CD4-positive, alpha-beta T cell treated with Interleukin-2 at 100 ng/mL for 4 hours (primary cell): ENCODE measurements around the gene IDE.
"Not testable (repeated sequence)": the region's sequence is repeated elsewhere in the genome, so short reads cannot be mapped to it uniquely, and the experiment has no call there.

Experiments used
- DNase-seq: peaks from one replicate; pipeline ENCODE4 v3.0.0-alpha.2; 2020; ENCODE audit warnings: low spot score

The IDE gene

DNA sequence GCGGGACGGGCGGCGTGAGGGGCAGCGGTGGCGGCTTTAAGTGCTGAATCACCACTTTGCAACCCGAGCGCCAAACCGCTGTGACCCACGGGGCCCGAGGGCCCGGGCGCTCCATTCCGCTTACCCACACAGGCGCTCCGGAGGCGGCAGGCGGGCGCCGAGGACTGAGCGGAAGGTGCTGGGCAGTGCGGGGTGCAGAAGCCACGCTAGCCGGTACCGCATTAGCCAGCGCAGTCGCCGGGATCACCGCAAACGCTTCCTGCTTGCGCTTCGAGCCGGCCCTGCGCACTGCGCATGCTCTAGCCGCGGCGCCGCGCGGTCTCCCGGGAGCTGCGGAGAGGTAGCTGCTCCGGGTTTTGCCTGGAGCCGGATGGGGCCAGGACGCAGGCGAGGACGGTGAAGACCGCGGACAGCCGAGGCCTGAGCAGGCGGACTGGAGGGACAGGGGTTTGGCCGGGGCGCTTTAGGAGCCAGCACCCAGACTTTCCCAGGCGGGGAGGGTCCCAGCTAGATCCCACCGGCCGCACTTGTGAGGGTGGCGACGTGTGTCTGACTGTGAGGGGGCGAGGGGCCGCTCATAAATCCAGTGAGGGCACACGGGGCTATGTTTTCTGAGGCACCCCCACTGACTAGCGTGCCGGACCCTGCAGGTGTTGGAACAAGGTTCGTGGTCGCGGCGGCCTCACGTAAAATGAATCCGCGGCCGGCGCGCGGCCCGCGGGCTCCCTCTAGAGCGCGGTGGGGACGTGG lies at the start of gene IDE:
Gene IDE (minus strand): TSS at position 296 of the 750 bp plus-strand sequence. CDS start 74 bp downstream, at position 222.
- DNase-seq = peak; percentile 81

DNA sequence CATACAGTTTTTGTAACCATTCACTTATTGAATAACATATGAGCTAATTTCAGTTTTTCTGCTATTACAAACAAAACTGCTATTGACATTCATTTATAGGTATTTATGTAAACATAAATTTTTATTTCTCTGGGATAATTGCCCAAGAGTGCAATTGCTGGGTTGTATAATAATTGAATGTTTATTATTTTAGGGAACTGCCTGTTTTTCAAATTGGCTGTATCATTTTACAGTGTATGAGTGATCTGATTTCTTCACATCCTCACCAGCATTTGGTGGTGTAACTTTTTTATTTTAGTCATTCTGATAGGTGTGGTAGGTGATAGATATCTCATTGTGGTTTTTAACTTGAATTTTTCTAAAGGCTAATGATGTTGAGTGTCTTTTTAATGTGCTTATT lies 45.5 kb upstream of the IDE start:
- no peak for DNase-seq

DNA sequence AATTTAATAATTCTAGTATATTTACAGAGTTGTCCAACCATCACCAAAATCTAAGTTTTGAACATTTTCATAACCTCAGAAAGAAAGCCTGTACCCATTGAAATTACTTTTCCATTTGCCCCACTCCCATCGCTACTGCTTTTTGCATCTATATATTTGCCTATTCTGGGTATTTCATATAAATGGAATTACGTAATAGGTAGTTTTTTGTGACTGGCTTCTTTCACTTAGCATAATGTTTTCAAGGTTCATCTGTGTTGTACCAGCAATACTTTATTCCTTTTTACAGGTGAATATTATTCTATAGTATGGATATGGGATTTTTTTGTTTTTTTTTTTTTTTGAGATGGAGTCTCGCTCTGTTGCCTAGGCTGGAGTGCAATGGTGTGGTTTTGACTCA lies 41.6 kb upstream of the IDE start:
- no peak for DNase-seq

DNA sequence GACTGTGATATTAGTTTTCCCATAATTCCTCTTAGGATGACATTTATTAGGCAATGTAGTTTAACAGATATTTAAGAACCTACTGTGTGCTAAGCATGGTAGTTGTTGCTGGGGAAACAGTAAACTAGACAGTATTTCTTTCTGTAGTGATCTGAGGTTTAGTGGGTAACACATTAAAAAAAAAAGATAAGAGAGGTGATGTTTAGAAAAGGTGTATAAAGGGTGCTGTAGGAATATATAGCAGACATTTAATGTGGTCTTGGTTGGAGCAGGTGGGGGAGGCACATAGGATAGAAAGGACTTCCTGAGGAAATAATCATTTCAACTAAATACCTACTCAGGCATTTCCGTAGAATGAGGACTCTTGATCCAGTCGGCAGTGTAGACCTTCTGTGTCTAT lies 30.9 kb upstream of the IDE start:
- DNase-seq = no peak

DNA sequence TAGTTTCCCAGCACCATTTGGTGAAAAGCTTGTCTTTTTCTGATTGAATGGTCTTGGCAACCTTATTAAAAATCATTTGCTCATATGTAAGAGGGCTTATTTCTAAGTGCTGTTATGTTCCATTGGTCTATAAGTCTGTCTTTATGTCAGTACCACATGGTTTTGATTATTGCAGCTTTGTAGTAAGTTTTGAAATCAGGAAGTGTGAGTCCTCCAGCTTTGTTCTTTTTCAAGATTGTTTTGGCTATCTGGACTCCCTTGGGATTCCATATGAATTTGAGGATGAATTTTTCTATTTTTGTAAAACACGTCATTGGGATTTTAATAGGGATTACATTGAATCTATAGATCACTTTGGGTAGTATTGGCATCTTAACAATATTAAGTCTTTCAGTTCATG lies 24.4 kb upstream of the IDE start:
- DNase-seq = no peak

DNA sequence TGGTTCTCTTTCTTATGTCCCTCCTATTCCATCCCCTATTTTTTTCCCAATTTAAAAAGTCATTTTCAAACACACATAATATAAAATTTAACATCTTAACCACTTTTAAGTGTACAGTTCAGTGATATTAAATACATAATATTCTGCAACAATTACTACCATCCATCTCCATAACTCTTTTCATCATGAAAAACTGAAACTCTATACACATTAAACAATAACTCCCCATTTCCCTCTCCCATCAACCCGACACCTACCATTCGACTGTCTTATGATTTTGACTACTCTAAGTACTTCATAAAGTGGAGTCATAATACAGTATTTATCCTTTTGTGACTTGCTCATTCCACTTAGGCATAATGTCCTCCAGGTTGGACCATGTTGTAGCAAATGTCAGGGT lies 21.6 kb upstream of the IDE start:
- no peak for DNase-seq

DNA sequence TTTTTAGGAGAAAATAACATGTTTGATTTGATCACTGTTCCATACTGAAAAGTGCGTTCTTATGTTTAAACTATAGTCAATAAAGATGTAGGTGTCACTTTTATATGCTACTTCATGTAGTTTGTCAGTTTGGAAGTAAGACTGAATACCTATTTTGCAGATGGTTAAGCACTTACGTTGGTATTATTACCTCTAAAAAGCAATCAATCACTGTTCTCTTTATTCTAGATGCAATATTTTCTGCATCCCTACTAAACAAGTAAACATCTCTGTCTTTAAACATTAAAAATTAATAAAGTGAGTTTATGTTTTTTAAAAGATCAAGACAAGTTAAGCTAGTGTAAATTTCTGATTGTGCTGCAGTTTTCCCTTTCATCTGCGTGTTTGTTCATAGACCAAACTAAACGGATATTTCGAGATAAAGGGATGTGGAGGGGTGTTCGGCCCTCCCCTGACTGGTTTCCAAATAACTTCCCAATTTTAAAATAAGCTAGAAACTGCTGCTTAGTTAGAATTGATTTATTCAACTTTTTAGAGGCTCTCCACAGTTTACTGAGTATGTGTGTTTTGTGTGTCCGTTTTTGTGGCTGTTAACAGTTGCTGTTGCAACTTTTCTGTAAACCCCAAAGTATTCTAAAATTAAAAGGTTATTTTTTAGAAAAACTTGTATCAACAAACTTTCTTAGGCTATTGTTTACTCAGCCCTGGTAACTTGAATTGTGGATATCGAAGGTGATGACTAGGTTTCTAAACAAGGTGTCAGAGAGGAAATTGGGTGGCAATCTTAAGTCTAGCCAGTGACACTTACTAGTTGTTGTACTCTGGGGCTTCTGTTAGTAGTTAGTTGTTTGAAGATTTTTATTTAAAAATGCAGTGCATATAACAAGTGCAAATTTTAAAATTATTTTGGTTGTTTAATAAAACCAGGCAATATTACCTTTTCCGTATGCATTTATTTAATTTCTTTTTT lies 20.0 kb upstream of the IDE start:
- DNase-seq = no peak

DNA sequence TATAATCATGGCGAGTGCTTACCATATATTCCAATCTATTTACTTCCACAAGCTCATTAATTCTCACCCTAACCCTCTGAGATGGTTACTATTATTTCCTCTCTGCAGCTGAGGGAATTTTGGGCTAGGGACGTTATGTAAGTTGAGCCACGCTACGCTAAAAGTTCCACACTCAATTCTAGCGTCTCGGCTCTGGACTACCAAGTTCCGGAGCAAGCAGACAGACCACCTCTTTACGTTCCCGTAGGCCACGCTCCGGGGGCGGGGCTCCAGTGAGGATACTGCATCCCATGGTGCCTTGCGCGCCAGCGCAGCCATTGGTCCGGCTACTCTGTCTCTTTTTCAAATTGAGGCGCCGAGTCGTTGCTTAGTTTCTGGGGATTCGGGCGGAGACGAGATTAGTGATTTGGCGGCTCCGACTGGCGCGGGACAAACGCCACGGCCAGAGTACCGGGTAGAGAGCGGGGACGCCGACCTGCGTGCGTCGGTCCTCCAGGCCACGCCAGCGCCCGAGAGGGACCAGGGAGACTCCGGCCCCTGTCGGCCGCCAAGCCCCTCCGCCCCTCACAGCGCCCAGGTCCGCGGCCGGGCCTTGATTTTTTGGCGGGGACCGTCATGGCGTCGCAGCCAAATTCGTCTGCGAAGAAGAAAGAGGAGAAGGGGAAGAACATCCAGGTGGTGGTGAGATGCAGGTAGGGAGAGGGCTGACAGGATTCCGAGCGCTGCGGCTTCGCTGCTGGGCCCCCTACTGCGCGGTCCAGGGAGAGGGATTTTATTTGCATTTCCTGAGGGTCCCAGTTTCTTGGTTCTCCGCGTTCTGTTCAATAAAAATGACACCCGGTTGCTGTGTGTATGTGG lies 19.1 kb upstream of the IDE start, which contains the start of gene KIF11:
Gene KIF11 (plus strand): TSS at position 370 of the 858 bp plus-strand sequence. CDS start 246 bp downstream, at position 616.
- DNase-seq = peak; percentile 96

DNA sequence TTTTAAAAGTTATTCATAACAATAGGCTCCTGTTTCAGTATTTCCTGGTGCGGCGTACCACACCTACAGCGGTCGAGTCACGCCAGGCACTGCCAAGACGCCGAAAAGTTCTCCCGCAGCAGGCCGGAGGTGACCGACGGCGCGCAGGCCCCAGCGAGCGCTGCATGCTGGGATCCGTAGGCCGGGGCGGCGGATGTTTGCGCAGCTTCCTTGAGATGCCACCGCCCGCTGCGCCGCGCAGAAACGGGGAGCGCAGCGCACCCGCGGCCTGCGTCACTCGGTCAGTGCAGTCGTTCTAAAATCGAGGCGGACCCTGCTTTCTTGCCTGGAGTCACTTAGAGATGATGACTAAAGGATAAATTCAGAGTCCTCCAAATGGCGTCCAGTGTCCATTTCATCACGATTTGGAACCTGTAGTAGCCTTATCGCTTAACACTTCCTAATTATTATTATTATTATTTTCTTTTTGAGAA lies 17.7 kb upstream of the IDE start:
- DNase-seq = peak; percentile 91

DNA sequence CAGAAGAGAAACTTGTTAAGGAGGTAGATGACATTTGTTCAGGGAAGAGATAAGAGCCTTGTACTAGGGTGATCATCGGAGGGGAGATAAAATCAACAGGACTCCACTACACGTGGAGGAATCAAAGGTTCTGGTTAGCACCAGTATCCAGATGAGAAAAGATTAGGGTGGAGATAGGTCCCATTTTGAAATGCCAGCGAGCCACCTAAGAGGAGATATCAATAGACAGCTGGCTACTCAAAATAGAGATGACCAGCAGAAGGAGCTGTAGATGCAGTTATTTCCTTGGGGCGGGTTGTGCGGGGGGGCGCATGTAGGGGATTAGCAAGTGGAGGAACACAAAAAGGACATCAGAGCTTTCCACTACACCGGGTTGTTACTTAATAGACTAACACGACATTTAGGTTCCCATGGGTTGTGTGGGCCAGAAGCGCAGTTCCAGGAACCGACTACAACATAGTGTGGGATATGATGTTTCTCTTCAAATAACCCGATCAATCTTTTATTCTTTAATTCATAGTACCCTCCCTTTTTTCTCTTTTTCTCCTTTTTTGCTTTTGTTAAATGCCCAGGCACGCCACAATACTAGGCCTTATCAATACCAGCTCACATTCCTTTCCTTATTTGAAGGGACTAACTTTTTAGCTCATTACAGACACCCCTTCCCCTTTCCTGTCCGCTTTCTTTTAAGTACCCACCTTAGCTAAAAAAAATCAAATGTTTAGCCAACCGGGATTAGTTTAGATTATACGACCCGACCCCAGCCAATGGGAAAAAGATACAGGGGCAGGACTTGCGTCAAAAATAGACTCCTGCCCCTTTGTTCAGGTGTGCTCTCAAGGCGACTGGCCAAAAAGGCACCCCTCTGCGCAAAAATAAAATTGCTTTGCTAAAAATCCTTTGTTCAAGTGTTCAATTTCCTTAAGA lies 17.0 kb upstream of the IDE start:
- no peak for DNase-seq

DNA sequence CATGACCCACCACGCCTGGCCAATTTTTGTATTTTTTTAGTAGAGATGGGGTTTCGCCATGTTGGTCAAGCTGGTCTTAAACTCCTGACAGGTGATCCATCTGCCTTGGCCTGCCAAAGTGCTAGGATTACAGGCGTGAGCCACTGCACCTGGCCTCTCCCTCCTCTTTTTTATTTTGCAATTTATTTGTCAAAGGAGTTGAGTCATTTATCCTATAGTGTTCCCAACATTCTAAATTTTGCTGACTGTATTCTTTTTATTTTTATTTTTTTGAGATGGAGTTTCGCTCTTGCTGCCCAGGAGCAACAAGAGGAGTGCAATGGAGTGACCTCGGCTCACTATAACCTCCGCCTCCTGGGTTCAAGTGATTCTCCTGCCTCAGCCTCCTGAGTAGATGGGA lies 8.5 kb upstream of the IDE start:
- DNase-seq = not testable (repeated sequence)

DNA sequence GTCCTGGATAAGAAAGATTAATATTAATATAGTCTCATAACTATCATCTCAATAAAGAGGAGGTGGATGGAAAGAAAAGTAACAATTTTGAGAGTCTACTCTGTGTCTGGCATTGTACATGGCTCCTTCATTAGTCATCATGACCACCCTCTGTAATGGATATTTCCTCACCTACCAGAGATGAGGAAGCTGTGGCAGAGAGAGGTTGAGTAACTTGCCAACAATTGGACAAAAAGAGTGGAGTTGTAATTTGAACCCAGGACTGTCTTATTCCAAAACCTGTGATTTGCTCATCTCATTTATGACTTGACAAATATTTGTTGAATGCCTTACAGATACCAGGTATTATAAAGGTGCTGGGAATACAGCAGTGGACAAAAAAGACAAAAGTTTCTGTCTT lies 2.1 kb upstream of the IDE start:
- no peak for DNase-seq

DNA sequence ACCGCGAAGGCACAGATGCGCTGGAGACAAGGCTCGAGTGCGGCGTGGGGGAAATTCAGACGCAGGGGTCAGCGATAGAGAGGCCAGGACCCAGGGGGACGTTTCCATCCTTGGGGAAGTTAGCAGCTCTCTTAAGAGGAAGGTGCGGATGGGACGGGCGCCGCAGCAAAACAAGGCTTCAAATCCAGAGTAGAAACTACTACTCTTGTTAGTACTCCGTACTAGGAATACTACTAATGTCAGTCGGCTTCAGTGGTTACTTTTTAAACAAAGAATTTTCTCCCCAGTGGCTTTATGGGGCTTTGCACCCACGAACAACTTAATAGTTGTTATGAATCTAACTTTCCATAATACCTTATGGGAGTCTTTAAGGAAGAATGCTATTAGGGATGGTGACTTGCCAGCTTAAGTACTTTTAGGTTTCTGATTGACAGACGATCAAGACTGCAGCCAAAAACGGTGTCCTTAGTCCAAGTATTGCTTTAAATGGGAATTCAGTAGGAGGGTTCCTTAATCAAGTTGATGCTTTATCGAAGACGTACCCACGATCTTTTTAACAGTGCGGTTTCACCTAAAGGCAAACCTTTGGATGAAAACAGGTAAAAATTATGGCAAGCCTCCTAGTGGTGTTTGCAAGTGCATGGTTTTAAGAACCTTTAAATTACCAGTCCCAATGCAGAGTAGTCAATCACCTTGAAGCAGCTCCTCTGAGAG lies 812 bp upstream of the IDE start:
- DNase-seq = peak; percentile 42

DNA sequence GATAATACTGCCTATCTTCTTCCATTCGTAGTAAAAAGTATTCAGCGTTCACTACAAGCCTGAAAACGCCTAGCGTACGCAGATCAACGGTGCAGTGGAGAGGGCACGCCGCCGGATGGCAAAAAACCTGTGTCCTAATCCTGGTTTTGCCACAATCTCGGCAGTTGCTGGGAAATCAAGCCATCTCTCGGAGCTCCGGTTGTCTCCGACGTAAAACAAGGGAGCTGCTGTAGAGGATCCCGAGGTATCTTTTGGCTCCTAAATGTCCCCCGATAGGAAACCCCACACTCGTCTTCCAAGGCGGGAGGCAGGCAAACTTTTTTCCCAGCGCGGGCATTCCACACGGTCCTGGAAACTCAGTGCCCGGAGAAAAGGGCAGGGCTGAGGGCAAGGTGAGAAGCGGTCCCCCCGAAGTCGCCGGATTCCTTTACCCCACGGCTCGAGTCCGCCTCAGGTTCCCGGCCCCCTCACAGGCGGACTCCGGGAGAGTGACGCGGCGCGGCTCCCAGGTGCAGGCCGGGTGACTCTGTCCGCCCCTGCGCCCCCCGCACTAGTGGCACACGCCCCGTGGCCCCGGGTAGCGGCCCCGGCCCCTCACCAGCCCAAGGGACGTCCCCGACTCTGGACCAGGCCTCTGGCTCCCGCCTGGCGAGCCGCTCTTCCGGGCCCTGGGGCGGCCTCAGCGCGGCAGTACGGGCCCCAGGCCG lies 649 bp downstream of the IDE start:
- peak; percentile 16 for DNase-seq

DNA sequence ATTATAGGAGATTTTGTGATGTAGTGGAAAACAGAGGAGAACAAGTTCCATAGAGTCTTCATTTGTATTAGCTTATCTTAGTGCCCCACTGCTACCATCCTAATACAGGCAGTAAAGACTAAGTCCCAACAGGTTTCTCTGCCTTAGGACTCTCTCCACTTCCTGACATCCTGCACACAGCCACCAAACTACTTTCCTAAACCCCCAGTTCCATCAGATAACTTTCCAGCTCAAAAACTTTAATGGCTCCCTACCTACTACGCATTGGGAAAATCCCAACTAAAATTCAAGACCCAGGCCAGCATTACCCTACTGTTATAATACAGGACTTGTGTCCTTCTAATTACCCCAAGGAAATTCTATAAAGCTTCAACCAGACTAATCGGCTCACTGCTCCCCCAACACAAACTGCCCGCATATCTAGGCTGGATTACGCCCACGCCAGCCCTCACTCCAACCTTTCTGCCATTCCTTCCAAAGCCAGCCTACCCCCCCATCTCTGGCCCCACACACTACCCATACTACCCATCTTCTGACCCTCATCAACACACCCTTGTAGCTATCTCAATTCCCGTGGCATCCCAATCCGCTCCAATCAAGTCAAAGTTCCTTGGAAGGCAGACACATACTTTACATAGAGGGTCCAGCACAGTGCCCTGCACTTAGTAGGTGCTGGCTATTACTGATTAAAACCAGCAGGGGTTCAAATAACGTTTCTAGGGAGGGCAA lies 1.4 kb downstream of the IDE start:
- DNase-seq = no peak

DNA sequence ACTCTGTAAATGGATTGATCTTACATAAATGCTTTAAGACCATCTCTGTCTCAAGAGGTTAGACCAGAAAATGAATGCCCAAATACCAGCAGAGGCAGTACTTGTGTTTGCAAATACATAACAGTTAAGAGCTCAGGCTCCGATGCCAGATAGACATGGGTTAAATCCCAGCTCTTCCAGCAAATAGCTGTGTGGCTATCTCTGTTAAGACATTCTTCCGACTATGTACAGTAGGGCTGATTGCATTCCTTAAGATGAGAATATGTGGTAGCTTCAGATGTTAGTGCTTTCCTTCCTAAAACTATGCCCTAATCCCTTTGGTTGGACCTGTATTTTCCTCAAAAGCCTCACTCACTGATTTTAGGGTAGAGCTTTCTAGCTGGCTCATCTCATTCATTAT lies 2.2 kb downstream of the IDE start:
- DNase-seq = no peak

DNA sequence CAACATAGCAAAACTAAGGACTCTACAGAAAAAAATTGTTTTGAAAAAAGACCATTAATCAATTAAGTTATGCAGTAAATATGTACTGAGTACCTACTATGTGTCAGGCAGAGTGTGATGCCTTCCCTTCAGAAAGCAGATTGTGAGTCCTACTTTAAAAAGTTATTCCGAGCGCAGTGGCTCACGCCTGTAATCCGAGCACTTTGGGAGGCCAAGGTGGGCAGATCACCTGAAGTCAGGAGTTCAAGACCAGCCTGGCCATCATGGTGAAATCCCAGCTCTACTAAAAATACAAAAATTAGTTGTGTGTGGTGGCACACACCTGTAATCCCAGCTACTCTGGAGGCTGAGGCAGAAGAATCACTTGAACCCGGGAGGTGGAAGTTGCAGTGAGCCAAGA lies 4.2 kb downstream of the IDE start:
- not testable (repeated sequence) for DNase-seq

DNA sequence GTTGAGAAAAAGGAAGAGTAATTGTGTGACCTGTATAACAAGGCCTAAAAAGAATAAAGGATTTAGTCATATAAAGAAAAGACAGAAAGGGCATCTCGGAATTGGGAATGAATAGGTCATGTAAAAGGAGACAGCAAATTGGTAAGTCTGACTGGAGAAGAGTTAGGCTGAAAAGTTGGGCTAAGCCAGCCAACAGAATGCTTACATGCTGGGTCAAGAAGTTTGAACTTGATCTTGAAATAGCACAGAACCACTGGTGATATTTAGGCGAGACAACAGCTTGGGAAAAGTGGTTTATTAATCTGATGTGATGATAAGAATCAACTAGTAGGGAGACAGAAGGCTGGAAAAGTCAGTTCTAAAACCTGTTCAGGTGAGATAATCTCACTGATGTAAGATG lies 4.8 kb downstream of the IDE start:
- DNase-seq = no peak
